Measurements from ENCODE around the gene FZD7. TPM values are rescaled to one million over a fixed set of nuclear protein-coding genes. Genes with fewer than 3 reads are reported as not detected.
A peak's percentile ranks its signal among the peaks of the same experiment; 100 is the strongest.

Gene FZD7
- total and polyA plus RNA-seq, 9 of the 15 experiments (the other 6 are each of a cell fraction or from before 2014, with no cell fraction given) = 0.11 to 2.4 (median 0.69) TPM

- no peaks in the 10 kb centered on the region for H3K36me3 ChIP-seq (ENCODE audit: control insufficient read depth, insufficient read depth, low read length)
- H3K27ac ChIP-seq (ENCODE audit: extremely low read depth, low read depth, low read length) = no peak overlapping the region
- CTCF ChIA-PET (ENCODE audit: low intra/inter-chr PET ratio) = no interaction called here
- no peaks in the 10 kb centered on the region for H3K9me1 ChIP-seq (ENCODE audit: control insufficient read depth, insufficient read depth, low read length)
- peaks cover 0 to 33% of the 10 kb centered on the region in 2 experiments; a peak in 3 of 5 replicates for H3K27me3 ChIP-seq (ENCODE audit: control insufficient read depth in 2 of 2, insufficient read depth in 2 of 2, low read length in 2 of 2)
- ATAC-seq = no peak
- no peaks in the 10 kb centered on the region; a peak in 2 of 5 replicates for H3K4me1 ChIP-seq (replicated peaks in 1 of 2; ENCODE audit: control insufficient read depth in 2 of 2, insufficient read depth in 2 of 2, low read length in 2 of 2)
- no peak overlapping the region for H3K4me3 ChIP-seq
- H3K4me2 ChIP-seq (ENCODE audit: insufficient read depth, low read length) = no peak overlapping the region
- DNase-seq (ENCODE audit: extremely low read depth in 1 of 4, low spot score in 3 of 4) = peak in 2 of 4 experiments; percentile 13 to 19
- H3K79me2 ChIP-seq (ENCODE audit: control insufficient read depth, insufficient read depth, low read length) = no peaks in the 10 kb centered on the region
- no peak overlapping the region for H3K9ac ChIP-seq (ENCODE audit: insufficient read depth in 1 of 2, low read depth in 2 of 2, low read length in 2 of 2)
- no peak overlapping the region for H2AFZ ChIP-seq (ENCODE audit: low read depth, low read length)
- intact Hi-C loops (cut with micrococcal nuclease) = no loop called here
- in situ Hi-C loops (cut with MboI) = no loop called here
- H4K20me1 ChIP-seq (replicated peaks; ENCODE audit: control insufficient read depth, insufficient read depth, low read length) = no peaks in the 10 kb centered on the region; the same call in 1 of the 2 replicates
- POLR2A ChIA-PET = no interaction called here
- no peaks in the 10 kb centered on the region for H3K9me3 ChIP-seq (replicated peaks; ENCODE audit: control insufficient read depth, insufficient read depth, low read depth, low read length)
- FAIRE-seq = no peak
- WGBS (ENCODE audit: insufficient coverage, low coverage, missing lambda C conversion rate) = 7% methylated on average over 3 of the region's 3 CpGs
- BruUV-seq (replicated peaks) = no TSS peak
- no peak for TF ChIP-seq ELK3 (CRISPR knock-in tag; IDR thresholded peaks at IDR 0.05)
- peak; percentile 37; the same call in 1 of the 2 replicates for TF ChIP-seq ARID1B (IDR thresholded peaks at IDR 0.05)
- TF ChIP-seq ETV5 (CRISPR knock-in tag; IDR thresholded peaks at IDR 0.05; ENCODE audit: low read depth) = no peak
- TF ChIP-seq CBFA2T3 (IDR thresholded peaks at IDR 0.05) = peak; percentile 71
- peak; percentile 45; the same call in 1 of the 2 replicates for TF ChIP-seq TAL1 (IDR thresholded peaks at IDR 0.05)
- no peak for TF ChIP-seq HDGF (IDR thresholded peaks at IDR 0.05)
- TF ChIP-seq GABPA (tag; conservative IDR thresholded peaks at IDR 0.05; ENCODE audit: low read depth) = no peak
- no peak for TF ChIP-seq ZBTB11 (CRISPR knock-in tag; IDR thresholded peaks at IDR 0.05)
- TF ChIP-seq SREBF1 (IDR thresholded peaks at IDR 0.05; ENCODE audit: borderline replicate concordance, low read depth, low read length) = no peak
- TF ChIP-seq CBFA2T2 (conservative IDR thresholded peaks at IDR 0.05) = peak; percentile 44
- peak; percentile 41 for TF ChIP-seq MEIS2 (IDR thresholded peaks at IDR 0.05; ENCODE audit: partially characterized antibody)
- TF ChIP-seq ZNF174 (CRISPR knock-in tag; IDR thresholded peaks at IDR 0.05) = no peak
- TF ChIP-seq ZNF280B (CRISPR knock-in tag; IDR thresholded peaks at IDR 0.05) = no peak
- no peak for TF ChIP-seq U2AF1 (optimal IDR thresholded peaks at IDR 0.05; ENCODE audit: low read depth, low read length)
- TF ChIP-seq ELF1 (tag; IDR thresholded peaks at IDR 0.05) = no peak
- peak; percentile 53 for TF ChIP-seq TEAD4 (IDR thresholded peaks at IDR 0.05; ENCODE audit: low read length)
- no peak for TF ChIP-seq TEAD4 (CRISPR knock-in tag; IDR thresholded peaks at IDR 0.05; ENCODE audit: borderline replicate concordance)
- TF ChIP-seq TCF3 (CRISPR knock-in tag; IDR thresholded peaks at IDR 0.05) = peak; percentile 46
Observed at GRCh38 chr2:202015471-202015870, 18.2 kb upstream of the FZD7 start.

Data from K562 (cell line).